ENCODE results near the gene NSD1.
A peak's percentile ranks its signal among the peaks of the same experiment; 100 is the strongest.
"Not testable (repeated sequence)": the region's sequence is repeated elsewhere in the genome, so short reads cannot be mapped to it uniquely, and the experiment has no call there.

Gene NSD1

DNA sequence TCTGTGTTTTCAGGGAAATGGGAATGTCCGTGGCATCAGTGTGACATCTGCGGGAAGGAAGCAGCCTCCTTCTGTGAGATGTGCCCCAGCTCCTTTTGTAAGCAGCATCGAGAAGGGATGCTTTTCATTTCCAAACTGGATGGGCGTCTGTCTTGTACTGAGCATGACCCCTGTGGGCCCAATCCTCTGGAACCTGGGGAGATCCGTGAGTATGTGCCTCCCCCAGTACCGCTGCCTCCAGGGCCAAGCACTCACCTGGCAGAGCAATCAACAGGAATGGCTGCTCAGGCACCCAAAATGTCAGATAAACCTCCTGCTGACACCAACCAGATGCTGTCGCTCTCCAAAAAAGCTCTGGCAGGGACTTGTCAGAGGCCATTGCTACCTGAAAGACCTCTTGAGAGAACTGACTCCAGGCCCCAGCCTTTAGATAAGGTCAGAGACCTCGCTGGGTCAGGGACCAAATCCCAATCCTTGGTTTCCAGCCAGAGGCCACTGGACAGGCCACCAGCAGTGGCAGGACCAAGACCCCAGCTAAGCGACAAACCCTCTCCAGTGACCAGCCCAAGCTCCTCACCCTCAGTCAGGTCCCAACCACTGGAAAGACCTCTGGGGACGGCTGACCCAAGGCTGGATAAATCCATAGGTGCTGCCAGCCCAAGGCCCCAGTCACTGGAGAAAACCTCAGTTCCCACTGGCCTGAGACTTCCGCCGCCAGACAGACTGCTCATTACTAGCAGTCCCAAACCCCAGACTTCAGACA lies 160.4 kb downstream of the NSD1 start:
- DNase-seq: no peak

DNA sequence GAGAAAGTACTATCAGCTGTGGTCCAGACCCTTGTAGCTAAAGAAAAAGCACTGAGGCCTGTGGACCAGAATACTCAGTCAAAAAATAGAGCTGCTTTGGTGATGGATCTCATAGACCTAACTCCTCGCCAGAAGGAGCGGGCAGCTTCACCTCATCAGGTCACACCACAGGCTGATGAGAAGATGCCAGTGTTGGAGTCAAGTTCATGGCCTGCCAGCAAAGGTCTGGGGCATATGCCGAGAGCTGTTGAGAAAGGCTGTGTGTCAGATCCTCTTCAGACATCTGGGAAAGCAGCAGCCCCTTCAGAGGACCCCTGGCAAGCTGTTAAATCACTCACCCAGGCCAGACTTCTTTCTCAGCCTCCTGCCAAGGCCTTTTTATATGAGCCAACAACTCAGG lies 161.1 kb downstream of the NSD1 start:
- DNase-seq: no peak

DNA sequence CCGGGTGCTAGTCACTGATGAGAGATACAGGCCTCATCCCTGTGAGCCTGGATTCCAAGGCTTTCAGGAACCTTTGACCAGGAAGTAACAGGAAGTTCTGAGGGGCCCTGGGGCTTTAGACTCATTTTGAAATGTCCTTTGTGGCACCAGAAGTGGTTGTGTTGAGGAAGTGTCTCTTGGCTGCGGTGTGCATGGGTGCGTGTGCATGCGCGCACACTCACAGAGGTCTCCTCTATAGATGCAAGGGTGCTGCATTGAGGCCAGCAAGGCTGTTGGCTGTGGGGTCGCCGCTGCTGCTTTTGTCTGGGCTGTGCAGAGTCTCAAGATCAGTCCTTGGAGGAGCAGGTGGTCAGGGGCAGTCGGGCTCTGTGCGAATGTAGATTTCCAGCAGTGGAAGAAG lies 162.4 kb downstream of the NSD1 start:
- DNase-seq: no peak

GRCh38 chr5:177296581-177296980 lies 163.0 kb downstream of the NSD1 start:
- no peak for DNase-seq

- no peak for DNase-seq
Measured at GRCh38 chr5:177297922-177298321, 164.3 kb downstream of the NSD1 start.

DNA sequence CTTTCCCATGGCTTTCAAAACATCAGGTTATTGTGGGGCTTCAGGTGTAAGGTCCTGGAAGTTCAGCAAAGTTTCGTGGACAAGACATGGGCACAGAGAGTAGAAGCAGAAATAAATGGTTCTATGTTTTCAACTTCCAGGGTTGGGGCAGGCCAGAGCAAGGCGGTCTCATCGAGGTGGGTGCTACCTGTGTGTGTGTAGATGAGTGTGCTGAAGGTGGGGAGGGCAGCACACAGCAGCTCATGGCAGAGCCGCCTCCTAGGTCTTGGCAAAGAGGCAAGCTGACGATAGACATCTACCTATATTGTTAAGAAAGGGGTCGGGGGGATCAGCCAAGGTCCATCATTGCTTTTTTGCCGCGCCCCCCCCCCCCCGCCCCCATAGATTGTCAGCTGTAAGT lies 166.1 kb downstream of the NSD1 start:
- DNase-seq: no peak

DNA sequence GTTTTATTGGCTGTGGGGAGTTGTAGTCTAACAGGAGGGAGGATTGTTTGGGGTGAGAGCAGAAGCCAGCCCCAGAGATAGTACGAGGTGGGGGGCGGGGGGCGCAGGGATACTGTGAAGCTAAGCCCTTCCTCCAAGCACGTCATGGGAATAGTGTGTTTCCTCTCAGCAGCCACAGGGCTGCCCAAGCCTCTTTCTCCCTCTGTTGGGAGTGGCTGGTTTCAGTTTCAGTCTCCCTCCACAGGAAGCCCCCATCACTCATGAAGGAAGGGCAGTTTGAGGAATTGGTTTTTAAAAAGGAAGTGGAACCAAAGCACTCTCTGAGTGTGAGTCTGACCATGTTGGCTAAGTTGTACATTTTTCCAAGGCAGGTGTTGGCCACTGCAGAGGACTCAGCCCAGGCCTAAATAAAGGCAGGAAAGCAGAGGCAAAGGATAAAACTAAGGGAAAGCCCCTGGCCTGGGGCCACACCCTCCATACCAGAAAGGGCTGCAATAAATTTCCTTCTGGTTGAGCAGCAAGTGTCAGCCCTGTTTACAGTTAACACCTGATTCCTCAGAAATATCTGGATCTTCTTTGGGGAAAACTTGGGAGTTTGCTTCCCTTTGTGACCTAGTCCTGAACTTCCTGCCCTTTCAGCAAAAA lies 166.8 kb downstream of the NSD1 start:
- peak; percentile 30 to 94 for DNase-seq

DNA sequence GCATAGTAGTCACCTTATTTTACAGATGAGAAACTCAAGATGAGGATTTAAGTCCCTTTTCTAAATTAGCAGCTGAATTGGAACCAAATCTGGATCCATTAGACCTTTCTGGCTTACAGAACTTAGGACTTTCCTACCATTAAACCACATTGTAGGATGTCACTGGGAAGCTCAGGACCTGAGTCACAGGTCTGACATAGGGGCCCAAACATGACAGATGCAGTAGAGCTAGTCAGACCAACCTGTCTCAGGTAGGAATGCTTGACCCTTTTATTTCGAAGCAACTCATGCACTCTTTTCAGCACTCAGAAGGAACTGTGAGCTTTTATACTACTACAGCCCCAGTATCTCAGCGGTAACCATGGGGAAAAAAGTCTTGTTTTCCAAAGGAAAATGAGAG lies 167.4 kb downstream of the NSD1 start:
- no peak for DNase-seq

- no peak for DNase-seq
Measured at GRCh38 chr5:177301503-177302165, 168.1 kb downstream of the NSD1 start.

DNA sequence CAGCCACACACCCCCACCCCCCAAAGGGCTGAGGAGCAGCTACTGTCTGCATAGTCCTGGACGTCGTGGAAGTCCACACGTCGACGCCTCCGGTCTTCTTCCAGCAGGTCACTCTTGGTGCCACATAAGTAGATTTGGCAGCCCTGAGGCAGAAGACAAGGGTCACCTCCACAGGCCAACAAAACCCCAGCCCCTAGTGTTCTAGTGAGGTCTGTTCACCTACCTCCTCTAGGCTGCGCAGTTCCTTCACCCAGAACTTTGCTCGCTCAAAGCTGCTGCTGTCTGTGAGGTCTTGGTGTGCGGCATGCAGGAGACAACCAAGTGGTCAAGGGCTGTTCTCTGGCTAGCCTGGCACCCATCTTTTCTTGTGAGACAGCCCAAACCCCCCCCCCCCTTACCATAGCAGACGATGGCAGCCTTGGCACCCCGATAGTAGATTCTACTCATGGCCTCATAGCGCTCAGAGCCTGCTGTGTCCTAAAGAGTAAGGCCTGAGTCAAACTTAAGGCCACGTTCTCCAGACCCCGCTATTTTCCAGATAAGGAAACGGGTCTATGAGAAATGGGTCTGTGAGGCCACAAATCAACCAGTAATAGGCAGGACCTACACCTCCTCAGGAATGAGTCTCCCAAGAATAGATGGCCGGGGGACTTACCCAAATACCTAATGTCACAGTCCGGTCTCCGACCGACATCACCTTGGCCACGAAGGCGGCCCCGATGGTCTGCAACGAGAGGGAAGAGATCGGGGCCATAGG lies 169.0 kb downstream of the NSD1 start:
- no peak for DNase-seq

DNA sequence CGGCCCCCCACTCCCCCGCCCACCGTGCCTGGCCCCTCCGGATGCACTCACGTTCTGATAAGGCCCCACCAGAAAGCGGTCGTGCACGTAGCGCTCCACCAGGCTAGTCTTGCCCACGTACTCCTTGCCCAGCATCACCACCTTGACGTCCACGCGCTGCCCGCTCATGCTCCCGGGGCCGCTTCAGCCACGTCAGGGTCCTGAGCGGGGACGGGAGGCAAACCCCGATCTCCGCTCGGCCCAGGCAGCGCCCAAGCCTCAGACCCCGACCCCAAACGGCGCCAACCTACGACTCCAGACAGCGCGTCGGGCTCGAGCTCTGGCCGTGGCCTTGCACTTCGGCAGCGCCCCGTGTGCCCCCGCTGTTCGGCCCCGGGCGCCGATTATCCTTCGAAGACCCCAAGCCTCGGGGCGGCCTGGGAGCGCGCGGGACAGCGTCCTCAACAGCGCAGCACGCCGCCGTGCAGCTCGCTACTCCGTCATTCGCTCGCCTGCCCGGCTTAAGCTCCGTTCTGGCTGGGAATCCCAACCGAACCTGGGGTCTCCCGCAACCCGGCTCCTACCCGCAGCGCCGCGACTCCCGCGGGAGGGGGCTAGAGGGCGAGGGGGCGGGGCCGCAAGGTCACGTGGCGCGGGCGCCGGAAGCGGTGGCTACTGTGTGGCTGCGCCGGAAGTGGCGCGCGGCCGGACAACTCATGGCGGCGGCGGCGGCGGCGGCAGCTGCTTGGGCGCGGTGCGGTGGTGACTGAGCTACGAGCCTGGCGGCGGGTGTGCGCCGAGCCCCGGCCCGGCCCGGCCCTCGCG lies 169.8 kb downstream of the NSD1 start, which contains the start of the genes PRELID1 and RAB24:
TSS of gene PRELID1 (plus strand) at position 679 of the 804 bp plus-strand sequence. CDS start 187 bp downstream, outside the sequence.
TSS of gene RAB24 (minus strand) at position 599 of the 804 bp plus-strand sequence. CDS start at position 168, 431 bp downstream.
- peak; percentile 61 to 77 for DNase-seq

DNA sequence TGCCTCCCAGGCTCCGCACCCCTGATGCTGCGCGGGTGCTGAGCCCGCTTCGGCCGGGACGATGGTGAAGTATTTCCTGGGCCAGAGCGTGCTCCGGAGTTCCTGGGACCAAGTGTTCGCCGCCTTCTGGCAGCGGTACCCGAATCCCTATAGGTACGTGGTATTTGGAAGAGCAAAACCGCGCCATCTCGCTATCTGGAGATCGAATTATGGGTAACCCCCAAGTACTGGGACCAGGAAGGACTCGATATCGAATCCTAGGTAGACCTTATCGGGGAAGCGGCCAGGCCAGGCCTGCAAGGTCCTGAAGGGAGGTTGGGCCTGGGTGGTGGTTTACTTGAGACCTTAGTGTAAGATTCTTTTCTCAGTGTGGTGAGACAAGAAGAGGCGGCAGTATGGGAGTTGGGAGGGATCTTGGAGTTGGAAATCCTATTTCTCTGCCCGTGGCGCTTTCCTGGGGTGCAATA lies 170.4 kb downstream of the NSD1 start:
- DNase-seq: no peak

DNA sequence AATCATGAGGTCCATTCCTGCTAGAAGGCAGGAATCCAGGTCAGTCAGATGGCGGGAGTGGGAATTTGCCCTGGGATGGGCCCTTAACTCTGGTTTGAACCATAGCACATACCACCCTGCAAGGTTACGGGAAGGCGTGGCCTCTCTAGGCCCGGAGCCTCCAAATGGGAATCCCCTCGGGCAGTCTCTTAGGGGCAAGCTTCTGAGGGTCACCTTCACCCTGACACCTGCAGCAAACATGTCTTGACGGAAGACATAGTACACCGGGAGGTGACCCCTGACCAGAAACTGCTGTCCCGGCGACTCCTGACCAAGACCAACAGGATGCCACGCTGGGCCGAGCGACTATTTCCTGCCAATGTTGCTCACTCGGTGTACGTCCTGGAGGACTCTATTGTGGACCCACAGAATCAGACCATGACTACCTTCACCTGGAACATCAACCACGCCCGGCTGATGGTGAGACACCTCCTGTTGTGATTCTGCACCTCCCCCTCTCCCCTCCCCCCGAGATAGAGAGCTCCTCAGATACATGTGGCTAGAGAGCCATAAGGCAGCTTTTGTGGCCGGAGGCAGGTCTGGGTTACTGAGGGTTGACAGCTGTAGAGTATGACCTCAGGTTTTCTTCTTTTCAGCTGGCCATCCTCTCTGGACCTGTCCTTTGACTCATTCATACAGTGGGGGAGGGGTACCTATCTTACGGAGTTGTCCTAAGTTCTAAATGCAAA lies 171.0 kb downstream of the NSD1 start:
- no peak for DNase-seq

DNA sequence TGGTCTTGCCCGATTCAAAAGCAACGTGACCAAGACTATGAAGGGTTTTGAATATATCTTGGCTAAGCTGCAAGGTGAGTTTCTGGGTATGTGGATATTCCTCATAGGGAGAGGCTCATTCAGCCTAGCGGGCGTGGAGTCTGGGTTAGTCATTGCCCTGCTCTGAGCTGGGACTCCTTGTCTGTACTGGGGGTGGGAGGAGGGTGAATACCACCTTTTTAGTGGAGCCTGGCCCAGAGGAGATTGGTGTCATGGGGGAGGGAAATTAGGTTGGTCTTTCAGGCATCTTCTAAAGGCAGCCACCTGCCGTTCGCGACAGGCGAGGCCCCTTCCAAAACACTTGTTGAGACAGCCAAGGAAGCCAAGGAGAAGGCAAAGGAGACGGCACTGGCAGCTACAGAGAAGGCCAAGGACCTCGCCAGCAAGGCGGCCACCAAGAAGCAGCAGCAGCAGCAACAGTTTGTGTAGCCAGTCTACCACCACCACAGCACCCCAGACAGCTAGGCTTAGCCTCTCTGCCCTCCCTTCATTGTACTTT lies 172.6 kb downstream of the NSD1 start:
- not testable (repeated sequence) for DNase-seq

DNA sequence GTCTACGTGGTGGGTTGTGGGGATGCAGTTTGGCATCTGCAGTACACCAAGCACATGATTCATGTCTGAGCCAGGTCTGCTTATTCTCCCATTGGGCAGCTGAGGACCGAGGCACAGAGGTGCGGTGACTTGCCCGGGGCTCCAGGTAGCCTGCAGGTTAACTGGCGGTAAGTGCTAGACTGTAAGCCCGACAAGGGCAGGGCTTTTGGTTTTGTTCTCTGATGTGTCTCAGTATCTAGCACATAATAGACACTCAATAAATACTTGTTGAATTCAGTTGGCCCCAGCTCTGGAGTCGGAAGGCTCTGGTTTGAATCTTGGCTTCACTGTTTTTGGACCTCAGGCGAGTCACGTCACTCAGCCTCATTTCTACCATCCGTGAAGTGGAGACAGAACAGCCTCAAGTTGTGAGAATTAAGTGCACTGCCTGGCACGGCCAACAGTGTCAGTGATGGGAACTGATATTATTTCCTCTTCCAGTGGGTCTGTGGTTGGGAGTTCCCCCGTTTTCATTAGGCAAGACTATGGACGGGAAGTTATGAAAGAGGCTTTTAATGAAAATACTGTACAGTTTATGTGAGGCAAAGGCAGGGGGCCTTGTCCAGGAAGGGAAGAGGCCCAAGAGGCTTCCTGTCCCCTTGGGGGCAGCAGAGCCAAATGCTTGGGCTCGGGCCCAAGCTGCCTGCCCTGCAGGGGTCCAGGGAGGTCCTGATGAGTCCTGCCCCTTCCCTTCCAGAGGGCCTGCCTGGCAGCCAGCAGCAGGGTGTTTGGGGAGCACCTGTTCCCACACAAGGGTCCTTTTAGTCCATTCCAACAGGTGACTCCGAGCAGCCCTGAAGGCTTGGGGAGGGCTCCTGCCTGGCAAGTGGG lies 173.3 kb downstream of the NSD1 start:
- peak; percentile 62 to 70 for DNase-seq

GRCh38 chr5:177307544-177308363 lies 174.2 kb downstream of the NSD1 start:
- no peak for DNase-seq

DNA sequence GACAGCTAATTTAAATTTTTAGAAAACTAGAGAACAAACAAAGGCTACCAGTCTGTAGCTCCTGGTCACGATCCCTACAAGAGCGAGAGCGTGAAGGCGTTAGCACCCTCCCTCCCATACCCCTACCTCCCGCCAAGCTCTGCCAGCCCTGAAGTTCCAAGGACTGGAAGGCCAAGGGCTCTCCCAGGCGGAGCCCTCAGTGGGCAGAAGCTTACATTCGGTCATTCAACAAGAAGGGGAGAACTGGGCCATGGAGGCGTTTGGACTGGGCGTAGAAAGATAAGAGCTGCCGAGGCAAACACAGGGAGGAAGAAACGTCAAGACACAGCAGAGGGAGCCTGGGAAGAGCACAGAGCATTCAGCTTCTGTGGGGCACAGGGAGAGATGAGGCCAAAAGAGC lies 175.2 kb downstream of the NSD1 start:
- no peak for DNase-seq

GRCh38 chr5:177309351-177310191 lies 176.0 kb downstream of the NSD1 start:
- no peak for DNase-seq
